Coronary artery (tissue), 2 donors: ENCODE results near the gene MTSS2.

Source experiments
- DNase-seq: peaks from one replicate; pipeline ENCODE4 v3.0.0-alpha.2; 2017; ENCODE audit warnings: low spot score
- H3K27ac ChIP-seq, 2 donors: fragments of 200-600 bp; sonication (generic); one replicate each; pipeline ENCODE4 v1.5.1; 2016 to 2019
- H3K4me3 ChIP-seq: fragments of 200-600 bp; sonication (generic); 2 replicates; pipeline ENCODE4 v1.5.1; 2016; ENCODE audit warnings: mild to moderate bottlenecking, moderate library complexity
- TF ChIP-seq, protein P1 (sequence below): fragments of 200-600 bp; sonication (generic); IDR thresholded peaks from one replicate; pipeline ENCODE4 v1.5.1; 2019; ENCODE audit warnings: antibody characterized with exemption

Gene MTSS2

DNA sequence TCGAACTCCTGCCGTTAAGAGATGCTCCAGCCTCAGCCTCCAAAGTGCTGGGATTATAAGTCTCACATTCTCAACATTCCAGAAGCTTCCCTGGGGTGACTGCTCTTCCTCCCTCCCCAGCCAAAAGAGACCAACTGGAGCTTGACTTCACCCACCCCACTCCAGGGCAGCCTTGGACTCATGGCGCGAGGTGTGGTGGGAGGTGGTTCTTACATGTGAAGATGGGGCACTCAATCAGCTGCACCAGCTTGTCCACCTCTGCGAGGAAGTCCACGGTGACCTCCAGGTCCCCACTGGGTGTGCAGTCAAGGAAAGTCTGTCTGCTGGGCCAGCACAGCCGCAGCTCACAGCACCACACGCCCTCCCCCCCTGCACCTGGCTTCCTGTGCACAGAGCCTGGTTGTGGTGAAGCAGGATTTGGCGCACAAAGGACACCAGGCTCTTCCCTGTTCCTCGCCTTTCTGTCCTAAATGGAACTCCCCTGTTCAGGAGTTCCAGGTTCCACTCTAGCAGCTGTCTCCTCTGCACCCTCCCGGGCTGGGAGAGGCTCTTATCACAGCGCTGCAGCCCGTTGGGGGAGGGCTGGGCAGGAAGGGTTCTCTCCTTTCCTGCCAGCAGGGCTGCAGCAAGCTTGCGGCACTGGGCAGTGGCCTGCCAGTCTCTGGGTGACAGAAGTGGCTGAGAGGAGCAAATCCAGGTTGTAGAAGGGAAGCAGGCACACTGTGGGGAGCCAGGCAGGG, 9.6 kb upstream of the MTSS2 start:
- no peak overlapping the region for H3K4me3 ChIP-seq
- TF ChIP-seq, protein P1, sequence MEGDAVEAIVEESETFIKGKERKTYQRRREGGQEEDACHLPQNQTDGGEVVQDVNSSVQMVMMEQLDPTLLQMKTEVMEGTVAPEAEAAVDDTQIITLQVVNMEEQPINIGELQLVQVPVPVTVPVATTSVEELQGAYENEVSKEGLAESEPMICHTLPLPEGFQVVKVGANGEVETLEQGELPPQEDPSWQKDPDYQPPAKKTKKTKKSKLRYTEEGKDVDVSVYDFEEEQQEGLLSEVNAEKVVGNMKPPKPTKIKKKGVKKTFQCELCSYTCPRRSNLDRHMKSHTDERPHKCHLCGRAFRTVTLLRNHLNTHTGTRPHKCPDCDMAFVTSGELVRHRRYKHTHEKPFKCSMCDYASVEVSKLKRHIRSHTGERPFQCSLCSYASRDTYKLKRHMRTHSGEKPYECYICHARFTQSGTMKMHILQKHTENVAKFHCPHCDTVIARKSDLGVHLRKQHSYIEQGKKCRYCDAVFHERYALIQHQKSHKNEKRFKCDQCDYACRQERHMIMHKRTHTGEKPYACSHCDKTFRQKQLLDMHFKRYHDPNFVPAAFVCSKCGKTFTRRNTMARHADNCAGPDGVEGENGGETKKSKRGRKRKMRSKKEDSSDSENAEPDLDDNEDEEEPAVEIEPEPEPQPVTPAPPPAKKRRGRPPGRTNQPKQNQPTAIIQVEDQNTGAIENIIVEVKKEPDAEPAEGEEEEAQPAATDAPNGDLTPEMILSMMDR: no peak
- DNase-seq: no peak
- peak overlapping the region; percentile 85 to 95 for H3K27ac ChIP-seq

DNA sequence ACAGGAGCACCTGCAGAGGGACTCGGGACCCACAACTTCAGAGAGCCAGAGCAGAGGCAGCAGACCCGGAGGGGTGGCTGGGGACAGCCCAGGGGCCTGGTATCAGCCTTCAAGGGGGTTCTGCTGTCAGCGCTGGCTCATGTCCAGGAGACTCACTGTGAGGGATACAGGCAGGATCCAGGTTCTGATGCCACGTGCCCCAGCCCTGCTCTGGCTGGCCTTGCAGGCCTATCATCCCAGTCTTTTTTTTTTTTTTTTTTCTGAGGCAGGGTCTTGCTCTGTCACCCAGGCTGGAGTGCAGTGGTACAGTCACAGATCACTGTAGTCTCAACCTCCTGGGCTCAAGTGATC, 9.0 kb upstream of the MTSS2 start:
- peak overlapping the region; percentile 95 to 100 for H3K27ac ChIP-seq
- TF ChIP-seq, protein P1: no peak
- no peak for DNase-seq

DNA sequence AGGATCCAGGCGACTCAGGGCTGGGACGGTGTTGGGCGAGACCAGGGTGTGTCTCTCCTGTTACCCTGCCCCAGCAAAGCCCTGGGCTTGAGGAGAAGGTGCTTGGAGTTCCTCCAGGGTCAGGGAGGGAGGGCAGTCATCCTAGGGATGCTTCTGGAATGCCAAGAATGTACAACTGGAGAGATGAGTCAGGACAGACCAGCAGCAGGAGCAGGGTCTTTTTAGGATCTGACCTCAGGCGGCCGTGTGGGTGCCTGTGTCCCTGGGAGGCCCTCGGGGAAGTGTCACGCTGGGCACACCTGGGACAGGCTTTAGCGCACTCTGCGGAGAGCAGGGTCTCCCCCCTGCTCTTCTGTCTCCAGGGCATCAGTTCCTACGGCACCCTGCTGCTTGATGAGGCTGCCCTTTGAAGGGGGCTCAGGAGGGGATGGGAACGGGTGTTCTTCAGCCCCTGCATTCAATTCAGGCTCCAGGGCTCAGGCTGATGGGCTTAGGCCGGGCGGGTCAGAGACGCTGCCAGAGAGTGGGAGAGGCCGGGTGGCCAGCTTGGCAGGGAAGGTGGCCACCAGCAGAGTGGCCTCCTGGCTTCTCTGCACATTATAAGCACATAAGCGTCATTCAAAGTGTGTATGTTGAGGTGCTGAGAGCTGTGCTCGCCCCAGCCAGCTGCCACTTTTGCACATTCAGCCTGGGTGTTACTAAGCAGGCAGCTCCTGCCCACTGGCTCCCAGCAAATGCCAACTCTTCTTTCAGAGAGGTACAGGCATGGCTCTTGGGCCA, 8.4 kb upstream of the MTSS2 start:
- peak overlapping the region; percentile 95 to 100 for H3K27ac ChIP-seq
- TF ChIP-seq, protein P1: no peak
- no peak overlapping the region for H3K4me3 ChIP-seq
- DNase-seq: no peak

More for the DNA sequence above, 9.0 kb upstream of the MTSS2 start:
- no peak overlapping the region for H3K4me3 ChIP-seq

DNA sequence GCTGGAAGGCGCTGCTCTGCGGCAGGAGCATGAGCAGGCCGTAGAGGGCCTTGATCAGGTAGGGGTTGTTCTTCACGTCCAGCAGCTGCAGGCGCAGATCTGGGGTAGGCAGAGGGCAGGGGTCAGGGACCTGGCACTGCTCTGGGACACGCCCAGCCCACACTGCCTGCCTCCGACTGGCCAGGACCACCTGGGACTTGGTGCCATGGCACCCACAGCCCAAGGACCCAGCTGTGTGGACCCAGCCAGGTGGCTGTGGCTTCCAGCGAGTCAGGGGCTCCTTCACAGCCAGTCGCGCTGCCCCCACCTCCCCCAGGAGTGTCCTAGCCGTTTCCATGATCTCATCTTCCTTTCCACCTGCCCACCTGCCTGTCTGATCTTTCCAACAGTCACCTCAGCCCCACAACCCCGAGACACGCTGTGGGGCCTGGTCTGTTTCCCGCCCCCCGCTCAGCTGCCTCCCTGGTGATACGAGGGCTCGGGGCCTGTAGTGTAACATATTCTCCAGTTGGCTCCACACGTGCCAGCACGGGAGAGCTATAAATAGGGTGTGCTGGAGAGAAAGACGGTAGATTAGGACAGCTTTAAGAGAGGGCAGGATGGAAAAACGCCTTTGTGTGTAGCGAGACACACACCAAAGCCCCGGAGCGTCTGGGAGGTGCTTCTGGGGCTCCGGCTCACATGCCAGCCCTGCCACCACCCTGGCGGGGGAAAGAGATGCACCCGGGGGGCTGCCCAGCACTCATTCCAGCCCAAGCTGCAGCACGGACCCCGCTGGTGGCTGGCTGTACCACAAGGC, 7.2 kb upstream of the MTSS2 start:
- no peak for DNase-seq
- peak overlapping the region; percentile 2 for H3K4me3 ChIP-seq
- TF ChIP-seq, protein P1: no peak
- peak overlapping the region; percentile 95 to 100 for H3K27ac ChIP-seq

DNA sequence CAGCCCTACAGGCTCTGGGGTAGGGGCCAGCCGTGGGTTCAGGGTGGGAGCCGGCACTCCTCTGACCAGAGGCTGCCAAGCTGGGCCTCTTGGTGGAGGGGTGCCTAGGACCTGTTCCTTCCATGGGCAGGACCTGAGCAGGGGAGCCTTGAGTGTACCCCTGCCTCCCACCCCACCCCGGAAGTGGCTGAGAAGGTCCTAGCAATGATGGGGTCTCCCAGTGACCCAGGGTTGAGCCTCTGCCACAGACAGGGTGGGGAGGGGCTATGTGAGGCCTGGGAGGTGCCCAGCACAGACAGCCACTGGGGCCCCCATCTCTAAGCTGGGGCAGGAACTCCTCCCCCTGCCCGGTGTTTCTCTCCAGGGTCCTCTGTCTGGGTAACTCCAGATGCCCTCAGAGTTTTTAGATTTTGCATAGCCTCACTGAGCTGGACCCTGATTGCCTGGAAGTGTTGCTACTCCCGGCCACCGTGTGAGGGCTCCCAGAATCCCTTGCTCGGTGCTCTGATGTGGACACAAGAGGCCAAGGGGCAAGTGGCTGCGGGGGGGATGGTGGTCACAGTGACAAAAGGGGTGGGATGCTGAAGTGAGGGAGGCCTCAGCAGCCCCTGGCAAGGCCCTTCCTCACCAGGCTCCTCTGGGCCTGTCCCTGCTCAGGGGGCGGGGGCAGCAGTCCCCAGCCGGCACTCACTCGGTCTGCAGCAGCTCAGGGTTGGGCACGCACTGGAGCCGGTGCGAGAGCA, 6.4 kb upstream of the MTSS2 start:
- Histone ChIP-seq H3K27ac (peak overlapping the region; percentile 95 to 100), H3K4me3 (peak overlapping the region; percentile 24)
- no peak for DNase-seq
- TF ChIP-seq, protein P1: no peak
